ENCODE measurements around the gene CEACAM3.

GRCh38 chr19:41845051-41845590 lies 48.7 kb downstream of the CEACAM3 start:
- TF ChIP-seq POLR2A (IDR thresholded peaks at IDR 0.05) = no peak
- no peak for TF ChIP-seq CTCF (IDR thresholded peaks at IDR 0.05)

All from Peyer's patch (tissue), 4 donors.